Mesendoderm (in vitro differentiated cells): ENCODE measurements around the gene BCAP31.

Experiments
- DNase-seq: peaks from one replicate; pipeline ENCODE4 v3.0.0; 2013
- H2AK5ac ChIP-seq: 2 replicates; pipeline ENCODE4 v1.6.1; 2013; ENCODE audit warnings: low read length, inconsistent platforms
- H2BK120ac ChIP-seq: 2 replicates; pipeline ENCODE4 v1.6.1; 2013; ENCODE audit warnings: low read depth, mild to moderate bottlenecking, low read length, moderate library complexity, mixed read lengths
- H2BK15ac ChIP-seq: replicated peaks from 2 replicates; pipeline ENCODE4 v1.6.1; 2013; ENCODE audit warnings: low read depth, mild to moderate bottlenecking, moderate library complexity
- H2BK5ac ChIP-seq: 2 replicates; pipeline ENCODE4 v1.6.1; 2013; ENCODE audit warnings: low read length, inconsistent platforms
- H3K18ac ChIP-seq: 2 replicates; pipeline ENCODE4 v1.6.1; 2013; ENCODE audit warnings: mild to moderate bottlenecking, low read length, mixed read lengths
- H3K23ac ChIP-seq: one replicate; pipeline ENCODE4 v1.6.1; 2013; ENCODE audit warnings: low read length
- H3K27ac ChIP-seq: 2 replicates; pipeline ENCODE4 v1.5.1; 2013; ENCODE audit warnings: low read depth, mild to moderate bottlenecking, inconsistent platforms, low read length, moderate library complexity
- H3K27me3 ChIP-seq: 2 replicates; pipeline ENCODE4 v1.6.1; 2013; ENCODE audit warnings: low read length, control low read depth, mild to moderate bottlenecking, inconsistent platforms; ENCODE audit not compliant: insufficient read depth, poor library complexity
- H3K36me3 ChIP-seq: 2 replicates; pipeline ENCODE4 v1.6.1; 2013; ENCODE audit warnings: low read length, inconsistent platforms; ENCODE audit not compliant: control insufficient read depth, insufficient read depth
- H3K4ac ChIP-seq: one replicate; pipeline ENCODE4 v1.6.1; 2013; ENCODE audit warnings: low read depth, mild to moderate bottlenecking, low read length, moderate library complexity
- H3K4me1 ChIP-seq: 2 replicates; pipeline ENCODE4 v1.6.1; 2013; ENCODE audit warnings: low read depth, low read length, inconsistent platforms; ENCODE audit not compliant: control insufficient read depth
- H3K4me2 ChIP-seq: 2 replicates; pipeline ENCODE4 v1.6.1; 2013; ENCODE audit warnings: low read length
- H3K4me3 ChIP-seq: 2 replicates; pipeline ENCODE4 v1.5.1; 2013; ENCODE audit warnings: mild to moderate bottlenecking, low read length
- H3K56ac ChIP-seq: one replicate; pipeline ENCODE4 v1.6.1; 2013; ENCODE audit warnings: low read length
- H3K79me1 ChIP-seq: 2 replicates; pipeline ENCODE4 v1.6.1; 2013; ENCODE audit warnings: low read length, inconsistent platforms
- H3K79me2 ChIP-seq: 2 replicates; pipeline ENCODE4 v1.6.1; 2013; ENCODE audit warnings: mild to moderate bottlenecking, low read length; ENCODE audit not compliant: control insufficient read depth, insufficient read depth
- H3K9ac ChIP-seq: 2 replicates; pipeline ENCODE4 v1.6.1; 2013; ENCODE audit warnings: low read length, inconsistent platforms
- H4K5ac ChIP-seq: one replicate; pipeline ENCODE4 v1.6.1; 2013; ENCODE audit warnings: low read length
- H4K8ac ChIP-seq: one replicate; pipeline ENCODE4 v1.6.1; 2013; ENCODE audit warnings: low read depth, mild to moderate bottlenecking, control low read depth, low read length, moderate library complexity
- WGBS: extraction: QIAGEN DNeasy Blood & Tissue Kit; methylation state at CpG from one replicate; pipeline ENCODE4 v1.1.7; 2013; ENCODE audit warnings: low lambda C conversion rate, missing lambda C conversion rate; ENCODE audit not compliant: insufficient coverage; ENCODE audit errors: extremely low coverage; 5-methylcytosine and 5-hydroxymethylcytosine counted together

Gene BCAP31

DNA sequence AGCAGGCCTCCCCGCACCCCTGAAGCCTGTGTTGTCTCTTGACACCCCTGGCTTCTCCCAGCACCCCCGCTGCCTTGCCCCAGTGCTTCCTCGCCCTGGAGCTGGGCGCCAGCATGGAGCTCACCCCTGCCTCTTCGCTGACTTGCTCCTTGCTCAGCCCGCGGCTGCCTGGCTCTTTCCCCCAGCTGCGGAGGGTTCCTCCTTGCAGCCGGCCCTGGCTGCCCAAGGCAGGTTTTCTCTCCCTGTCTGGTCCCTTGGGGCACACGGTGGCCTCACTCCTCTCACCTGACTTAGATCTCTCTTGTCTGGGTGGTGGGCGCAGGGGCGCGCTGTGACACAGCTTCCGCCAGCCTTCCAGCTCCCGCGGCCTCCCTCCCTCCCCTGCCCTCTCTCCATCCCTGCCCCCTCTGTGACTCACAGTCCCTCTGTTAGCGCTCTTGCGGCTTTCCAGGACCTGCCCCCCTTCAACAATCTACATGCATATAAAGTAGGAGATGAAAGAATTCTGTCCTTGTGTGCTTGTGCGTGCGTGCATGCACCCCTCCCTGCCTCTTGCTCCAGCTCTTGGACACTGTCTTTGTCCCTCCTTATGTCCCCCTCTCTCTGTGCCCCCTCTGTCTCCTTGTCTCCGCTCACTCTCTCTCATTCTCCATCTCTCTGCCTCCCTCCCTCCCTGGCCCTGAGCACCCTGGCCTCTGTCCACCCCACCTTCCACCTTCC lies 42.1 kb upstream of the BCAP31 start:
- no peak overlapping the region for H2BK15ac ChIP-seq
- H3K27me3 ChIP-seq: no peaks in the 10 kb centered on the region
- H4K5ac ChIP-seq: no peak overlapping the region
- H3K79me1 ChIP-seq: no peaks in the 10 kb centered on the region
- H2AK5ac ChIP-seq: no peak overlapping the region
- DNase-seq: peak; percentile 50
- H3K36me3 ChIP-seq: no peaks in the 10 kb centered on the region
- no peak overlapping the region for H3K4me2 ChIP-seq
- no peak overlapping the region for H2BK5ac ChIP-seq
- no peak overlapping the region for H3K27ac ChIP-seq
- H3K18ac ChIP-seq: peak overlapping the region; percentile 46
- peak overlapping the region; percentile 62 for H3K4ac ChIP-seq
- no peaks in the 10 kb centered on the region for H3K4me1 ChIP-seq
- H3K56ac ChIP-seq: peak overlapping the region; percentile 34
- H3K9ac ChIP-seq: peak overlapping the region; percentile 45
- WGBS: no CpG with 5 or more reads among the region's 21 CpGs
- no peak overlapping the region for H4K8ac ChIP-seq
- no peaks in the 10 kb centered on the region for H3K79me2 ChIP-seq
- no peak overlapping the region for H3K4me3 ChIP-seq
- no peak overlapping the region for H2BK120ac ChIP-seq
- H3K23ac ChIP-seq: peak overlapping the region; percentile 45

GRCh38 chrX:153765138-153766079 lies 41.2 kb upstream of the BCAP31 start:
- DNase-seq: peak; percentile 22
- Histone ChIP-seq H3K4me2 (no peak overlapping the region), H3K56ac (peak overlapping the region; percentile 64), H4K5ac (no peak overlapping the region), H4K8ac (no peak overlapping the region), H3K4me3 (no peak overlapping the region), H2AK5ac (no peak overlapping the region), H3K36me3 (no peaks in the 10 kb centered on the region), H3K79me1 (no peaks in the 10 kb centered on the region), H3K4me1 (no peaks in the 10 kb centered on the region), H2BK15ac (no peak overlapping the region), H3K4ac (peak overlapping the region; percentile 62), H3K9ac (peak overlapping the region; percentile 45), H2BK5ac (no peak overlapping the region), H3K27me3 (no peaks in the 10 kb centered on the region), H3K18ac (peak overlapping the region; percentile 46), H2BK120ac (no peak overlapping the region), H3K27ac (no peak overlapping the region), H3K23ac (no peak overlapping the region), H3K79me2 (no peaks in the 10 kb centered on the region)
- no CpG with 5 or more reads among the region's 27 CpGs for WGBS

GRCh38 chrX:153764786-153765137 lies 40.6 kb upstream of the BCAP31 start:
- no peak overlapping the region for H4K8ac ChIP-seq
- H2AK5ac ChIP-seq: no peak overlapping the region
- H3K27ac ChIP-seq: no peak overlapping the region
- H2BK15ac ChIP-seq: no peak overlapping the region
- no peaks in the 10 kb centered on the region for H3K27me3 ChIP-seq
- H3K4me3 ChIP-seq: no peak overlapping the region
- no peaks in the 10 kb centered on the region for H3K36me3 ChIP-seq
- H3K9ac ChIP-seq: no peak overlapping the region
- no peak overlapping the region for H2BK5ac ChIP-seq
- no peaks in the 10 kb centered on the region for H3K79me2 ChIP-seq
- H2BK120ac ChIP-seq: no peak overlapping the region
- no peak overlapping the region for H3K56ac ChIP-seq
- H3K4me2 ChIP-seq: no peak overlapping the region
- no peak for DNase-seq
- WGBS: no CpG with 5 or more reads among the region's 7 CpGs
- no peak overlapping the region for H3K4ac ChIP-seq
- no peaks in the 10 kb centered on the region for H3K4me1 ChIP-seq
- no peak overlapping the region for H3K18ac ChIP-seq
- no peak overlapping the region for H3K23ac ChIP-seq
- H4K5ac ChIP-seq: no peak overlapping the region
- H3K79me1 ChIP-seq: no peaks in the 10 kb centered on the region

GRCh38 chrX:153763989-153764755 lies 40.0 kb upstream of the BCAP31 start, which contains the start of gene PLXNB3:
Gene PLXNB3, plus strand, starts transcription at chrX:153764249. Its CDS starts 1,287 bp downstream, at chrX:153765536.
- H3K4ac ChIP-seq: no peak within 1 kb of the TSS
- H2BK15ac ChIP-seq: no peak within 1 kb of the TSS
- peak; percentile 67 for DNase-seq
- no peak within 1 kb of the TSS for H2AK5ac ChIP-seq
- no peaks in the 10 kb centered on the region for H3K79me2 ChIP-seq
- H4K5ac ChIP-seq: no peak within 1 kb of the TSS
- no peak within 1 kb of the TSS for H2BK5ac ChIP-seq
- no peak within 1 kb of the TSS for H3K4me3 ChIP-seq
- H3K18ac ChIP-seq: no peak within 1 kb of the TSS
- H3K9ac ChIP-seq: no peak within 1 kb of the TSS
- H2BK120ac ChIP-seq: no peak within 1 kb of the TSS
- no peak within 1 kb of the TSS for H4K8ac ChIP-seq
- H3K79me1 ChIP-seq: no peaks in the 10 kb centered on the region
- no peaks in the 10 kb centered on the region for H3K27me3 ChIP-seq
- H3K56ac ChIP-seq: peak within 1 kb of the TSS; percentile 78
- H3K36me3 ChIP-seq: no peaks in the 10 kb centered on the region
- H3K23ac ChIP-seq: no peak within 1 kb of the TSS
- no CpG with 5 or more reads among the region's 26 CpGs for WGBS
- no peak within 1 kb of the TSS for H3K4me2 ChIP-seq
- H3K27ac ChIP-seq: no peak within 1 kb of the TSS
- no peaks in the 10 kb centered on the region for H3K4me1 ChIP-seq

- H3K4ac ChIP-seq: no peak overlapping the region
- no peak overlapping the region for H4K5ac ChIP-seq
- H3K18ac ChIP-seq: no peak overlapping the region
- no peak overlapping the region for H3K56ac ChIP-seq
- no peak overlapping the region for H2BK15ac ChIP-seq
- no peak overlapping the region for H3K4me2 ChIP-seq
- no peak overlapping the region for H4K8ac ChIP-seq
- H3K79me2 ChIP-seq: no peaks in the 10 kb centered on the region
- H3K23ac ChIP-seq: no peak overlapping the region
- no peaks in the 10 kb centered on the region for H3K36me3 ChIP-seq
- no CpG with 5 or more reads among the region's 18 CpGs for WGBS
- DNase-seq: no peak
- H3K79me1 ChIP-seq: no peaks in the 10 kb centered on the region
- H2BK5ac ChIP-seq: no peak overlapping the region
- no peaks in the 10 kb centered on the region for H3K27me3 ChIP-seq
- no peaks in the 10 kb centered on the region for H3K4me1 ChIP-seq
- no peak overlapping the region for H3K9ac ChIP-seq
- no peak overlapping the region for H3K4me3 ChIP-seq
- no peak overlapping the region for H2AK5ac ChIP-seq
- no peak overlapping the region for H2BK120ac ChIP-seq
- H3K27ac ChIP-seq: no peak overlapping the region
Observed at GRCh38 chrX:153763298-153763932, 39.2 kb upstream of the BCAP31 start.
